Suprapubic skin (tissue), 4 donors: ENCODE data around the gene HSD17B14.

ENCODE experiments used
- CTCF ChIP-seq, 2 donors: fragments of 200-600 bp in 1 of 2; fragments of 450-650 bp in 1 of 2; sonication (generic) in 1 of 2; IDR thresholded peaks; one replicate each; pipeline ENCODE4 v1.5.1; 2016 to 2019; ENCODE audit warnings: antibody characterized with exemption in 2 of 2, mild to moderate bottlenecking in 1 of 2, moderate library complexity in 1 of 2
- EP300 ChIP-seq: sonication (generic); formaldehyde crosslinking; IDR thresholded peaks from one replicate; pipeline ENCODE4 v1.6.1; 2017; ENCODE audit warnings: antibody characterized with exemption
- POLR2A ChIP-seq, 2 donors: fragments of 450-650 bp; IDR thresholded peaks; one replicate each; pipeline ENCODE4 v1.6.1; 2017; ENCODE audit warnings: antibody characterized with exemption in 2 of 2, mild to moderate bottlenecking in 2 of 2, moderate library complexity in 2 of 2
- POLR2AphosphoS5 ChIP-seq, 3 donors: sonication (generic); formaldehyde crosslinking; IDR thresholded peaks; one replicate each; pipeline ENCODE4 v1.6.1; 2017; ENCODE audit warnings: antibody characterized with exemption in 3 of 3

- TF ChIP-seq POLR2AphosphoS5 (IDR thresholded peaks at IDR 0.05) (no peak), POLR2A (IDR thresholded peaks at IDR 0.05) (peak in 1 of 2 donors; percentile 32), CTCF (IDR thresholded peaks at IDR 0.05) (no peak), EP300 (peak; percentile 67)
These were observed 24.0 kb downstream of the HSD17B14 start for GRCh38 chr19:48812094-48812929.
